ENCODE data around the gene PRG2. TPM values are rescaled to one million over a fixed set of nuclear protein-coding genes. Genes with fewer than 3 reads are reported as not detected.

The PRG2 gene
- total RNA-seq, 1 donor from 2014 or later: not detected

DNA sequence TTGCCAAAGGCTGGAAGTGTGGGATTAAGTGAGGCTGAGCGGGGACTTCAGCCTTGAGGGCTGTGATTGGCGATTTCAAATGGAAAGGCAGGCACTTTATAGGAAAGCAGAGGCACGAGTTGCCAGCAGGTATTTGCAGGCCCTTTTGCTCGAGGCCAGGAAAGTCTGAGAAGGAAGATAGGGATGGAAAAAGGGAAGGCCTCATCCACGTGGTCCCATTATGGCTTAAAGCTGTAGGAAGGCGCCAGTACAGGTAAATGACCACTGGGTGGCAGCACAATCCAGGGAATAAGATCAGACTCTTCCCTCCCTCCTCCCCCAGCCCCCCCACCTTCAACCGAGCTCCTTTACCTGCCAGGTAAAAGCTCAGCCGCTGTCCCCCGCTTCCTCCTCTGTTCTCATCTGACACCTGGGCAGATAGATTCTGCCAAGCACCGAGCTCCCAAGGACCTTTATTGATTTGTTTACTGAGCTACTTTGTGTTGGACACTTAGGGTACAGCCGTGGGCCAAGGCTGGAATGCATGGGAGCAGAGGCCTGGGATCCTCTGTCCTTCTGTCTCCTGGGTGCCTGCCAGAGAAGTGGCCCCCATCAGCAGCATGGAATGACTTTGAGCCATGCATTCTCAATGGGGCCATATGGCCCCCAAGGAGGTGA lies 44.8 kb downstream of the PRG2 start:
- Mint-ChIP-seq H3K9me3 (ENCODE audit: low read depth) (no peaks in the 10 kb centered on the region), H3K4me3 (ENCODE audit: unreplicated experiment) (no peak overlapping the region), H3K27ac (ENCODE audit: unreplicated experiment) (no peak overlapping the region), H3K27me3 (ENCODE audit: low read depth) (peaks cover 5% of the 10 kb centered on the region), H3K36me3 (ENCODE audit: low read depth) (no peaks in the 10 kb centered on the region), H3K4me1 (ENCODE audit: low read depth) (peaks cover 5% of the 10 kb centered on the region)
- TF ChIP-seq, protein P1, sequence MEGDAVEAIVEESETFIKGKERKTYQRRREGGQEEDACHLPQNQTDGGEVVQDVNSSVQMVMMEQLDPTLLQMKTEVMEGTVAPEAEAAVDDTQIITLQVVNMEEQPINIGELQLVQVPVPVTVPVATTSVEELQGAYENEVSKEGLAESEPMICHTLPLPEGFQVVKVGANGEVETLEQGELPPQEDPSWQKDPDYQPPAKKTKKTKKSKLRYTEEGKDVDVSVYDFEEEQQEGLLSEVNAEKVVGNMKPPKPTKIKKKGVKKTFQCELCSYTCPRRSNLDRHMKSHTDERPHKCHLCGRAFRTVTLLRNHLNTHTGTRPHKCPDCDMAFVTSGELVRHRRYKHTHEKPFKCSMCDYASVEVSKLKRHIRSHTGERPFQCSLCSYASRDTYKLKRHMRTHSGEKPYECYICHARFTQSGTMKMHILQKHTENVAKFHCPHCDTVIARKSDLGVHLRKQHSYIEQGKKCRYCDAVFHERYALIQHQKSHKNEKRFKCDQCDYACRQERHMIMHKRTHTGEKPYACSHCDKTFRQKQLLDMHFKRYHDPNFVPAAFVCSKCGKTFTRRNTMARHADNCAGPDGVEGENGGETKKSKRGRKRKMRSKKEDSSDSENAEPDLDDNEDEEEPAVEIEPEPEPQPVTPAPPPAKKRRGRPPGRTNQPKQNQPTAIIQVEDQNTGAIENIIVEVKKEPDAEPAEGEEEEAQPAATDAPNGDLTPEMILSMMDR (IDR thresholded peaks at IDR 0.05): peak; percentile 93
- DNase-seq (ENCODE audit: low spot score): no peak

DNA sequence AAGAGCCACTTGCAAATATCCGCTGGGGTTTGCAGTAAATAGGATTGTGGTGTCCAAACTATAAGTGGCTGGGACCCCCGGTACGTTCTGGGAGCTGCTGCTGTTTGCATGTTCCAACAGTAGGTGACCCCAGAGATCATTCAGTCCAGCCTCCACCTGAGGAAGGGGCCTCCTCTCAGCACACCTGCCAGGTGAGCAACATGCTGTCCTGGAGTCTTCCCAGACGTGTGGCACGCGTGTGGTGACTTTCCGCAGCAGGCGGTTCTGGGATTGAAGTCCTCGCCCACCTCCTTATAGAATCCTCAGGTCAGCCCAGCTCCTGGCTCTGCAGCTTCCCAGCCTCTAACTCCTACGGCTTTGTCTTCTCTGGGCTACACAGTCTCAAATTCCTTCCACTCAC lies 45.6 kb downstream of the PRG2 start:
- TF ChIP-seq, protein P1 (IDR thresholded peaks at IDR 0.05): no peak
- no peak for DNase-seq (ENCODE audit: low spot score)

GRCh38 chr11:57343825-57344224 lies 46.6 kb downstream of the PRG2 start:
- DNase-seq (ENCODE audit: low spot score): no peak
- peaks cover 17% of the 10 kb centered on the region for H3K27me3 Mint-ChIP-seq (ENCODE audit: low read depth)
- no peak overlapping the region for H3K27ac Mint-ChIP-seq (ENCODE audit: unreplicated experiment)
- no peak overlapping the region for H3K4me3 Mint-ChIP-seq (ENCODE audit: unreplicated experiment)
- no peaks in the 10 kb centered on the region for H3K4me1 Mint-ChIP-seq (ENCODE audit: low read depth)
- TF ChIP-seq, protein P1 (IDR thresholded peaks at IDR 0.05): no peak
- H3K36me3 Mint-ChIP-seq (ENCODE audit: low read depth): no peaks in the 10 kb centered on the region
- no peaks in the 10 kb centered on the region for H3K9me3 Mint-ChIP-seq (ENCODE audit: low read depth)

More for the DNA sequence above, 45.6 kb downstream of the PRG2 start:
- Mint-ChIP-seq H3K4me1 (ENCODE audit: low read depth) (peaks cover 2% of the 10 kb centered on the region), H3K4me3 (ENCODE audit: unreplicated experiment) (no peak overlapping the region), H3K9me3 (ENCODE audit: low read depth) (no peaks in the 10 kb centered on the region), H3K27ac (ENCODE audit: unreplicated experiment) (no peak overlapping the region), H3K27me3 (ENCODE audit: low read depth) (peaks cover 13% of the 10 kb centered on the region), H3K36me3 (ENCODE audit: low read depth) (no peaks in the 10 kb centered on the region)

DNA sequence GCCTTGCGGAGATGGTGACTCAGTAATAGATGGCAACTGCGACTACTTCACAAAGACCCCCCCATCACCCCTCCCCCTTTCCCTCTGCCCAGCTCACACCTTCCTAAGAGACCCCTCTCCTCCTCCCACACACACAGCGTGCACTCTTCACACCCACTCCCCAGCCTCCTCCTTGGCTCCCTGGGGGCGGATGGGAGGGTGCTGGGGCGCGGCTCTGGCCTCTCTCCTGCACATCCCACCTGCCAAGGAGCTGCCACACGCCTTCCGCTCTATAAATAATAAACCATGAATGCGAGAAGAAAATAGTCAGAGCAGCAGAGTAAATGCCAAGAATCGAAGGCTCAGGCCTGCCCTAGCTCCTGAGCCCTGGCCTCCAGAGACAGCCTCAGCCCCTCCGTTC lies 47.7 kb downstream of the PRG2 start:
- Mint-ChIP-seq H3K27me3 (ENCODE audit: low read depth) (peaks cover 16% of the 10 kb centered on the region), H3K4me1 (ENCODE audit: low read depth) (no peaks in the 10 kb centered on the region), H3K9me3 (ENCODE audit: low read depth) (no peaks in the 10 kb centered on the region), H3K27ac (ENCODE audit: unreplicated experiment) (no peak overlapping the region), H3K4me3 (ENCODE audit: unreplicated experiment) (no peak overlapping the region), H3K36me3 (ENCODE audit: low read depth) (no peaks in the 10 kb centered on the region)
- TF ChIP-seq, protein P1 (IDR thresholded peaks at IDR 0.05): no peak
- DNase-seq (ENCODE audit: low spot score): no peak

DNA sequence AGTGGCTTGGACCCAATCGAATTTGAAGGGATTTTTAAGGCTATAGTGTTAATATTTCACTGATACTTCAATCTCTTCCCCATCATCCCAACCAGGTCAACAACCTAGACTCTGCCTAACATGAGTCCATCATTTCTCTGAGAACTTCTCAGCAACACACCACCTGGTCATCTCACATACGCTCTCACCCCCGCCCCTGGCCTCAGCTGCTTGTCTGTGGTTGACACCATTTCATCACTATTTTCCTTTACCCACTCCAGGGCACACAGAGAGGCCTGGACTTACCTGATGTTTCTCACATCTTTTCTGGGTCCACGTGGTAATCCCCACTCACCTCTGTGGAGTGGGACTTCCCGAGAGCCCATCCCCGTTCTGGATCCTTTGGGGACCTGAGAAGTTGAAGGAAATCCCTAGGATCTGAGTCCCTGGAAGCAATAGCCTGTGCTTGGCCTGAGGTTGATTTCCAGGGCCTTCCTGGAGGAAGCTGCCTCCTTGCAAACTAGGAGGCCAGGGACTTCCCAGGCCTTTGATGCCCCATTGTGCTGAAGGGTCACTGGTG lies 49.1 kb downstream of the PRG2 start:
- Mint-ChIP-seq H3K4me3 (ENCODE audit: unreplicated experiment) (no peak overlapping the region), H3K27ac (ENCODE audit: unreplicated experiment) (no peak overlapping the region), H3K36me3 (ENCODE audit: low read depth) (no peaks in the 10 kb centered on the region), H3K27me3 (ENCODE audit: low read depth) (peaks cover 14% of the 10 kb centered on the region), H3K9me3 (ENCODE audit: low read depth) (no peaks in the 10 kb centered on the region), H3K4me1 (ENCODE audit: low read depth) (peaks cover 2% of the 10 kb centered on the region)
- no peak for DNase-seq (ENCODE audit: low spot score)
- TF ChIP-seq, protein P1 (IDR thresholded peaks at IDR 0.05): no peak

Measured in chondrocyte (in vitro differentiated cells).